Trophoblast cell (in vitro differentiated cells and primary cell): ENCODE measurements around the gene LPAR1.

Experiments used
- DNase-seq, 2 donors: peaks; one replicate each; pipeline ENCODE4 v3.0.0-alpha.2; 2016
- H2AFZ ChIP-seq: 2 replicates; pipeline ENCODE4 v1.6.1; 2013; ENCODE audit warnings: low read length, moderate library complexity, mild to moderate bottlenecking; ENCODE audit not compliant: insufficient read depth, poor library complexity
- H2AK5ac ChIP-seq: 2 replicates; pipeline ENCODE4 v1.6.1; 2013; ENCODE audit warnings: mild to moderate bottlenecking, low read length
- H2BK120ac ChIP-seq: 2 replicates; pipeline ENCODE4 v1.6.1; 2013; ENCODE audit warnings: low read length, mild to moderate bottlenecking, moderate library complexity; ENCODE audit not compliant: insufficient read depth, poor library complexity
- H2BK12ac ChIP-seq: 2 replicates; pipeline ENCODE4 v1.6.1; 2013; ENCODE audit warnings: mild to moderate bottlenecking, low read length, moderate library complexity
- H2BK5ac ChIP-seq: 2 replicates; pipeline ENCODE4 v1.6.1; 2013; ENCODE audit warnings: low read length, low read depth, moderate library complexity, mild to moderate bottlenecking; ENCODE audit not compliant: poor library complexity
- H3K14ac ChIP-seq: 2 replicates; pipeline ENCODE4 v1.6.1; 2013; ENCODE audit warnings: mild to moderate bottlenecking, low read length
- H3K18ac ChIP-seq: 2 replicates; pipeline ENCODE4 v1.6.1; 2013; ENCODE audit warnings: mild to moderate bottlenecking, low read length
- H3K23ac ChIP-seq: 2 replicates; pipeline ENCODE4 v1.6.1; 2013; ENCODE audit warnings: low read length
- H3K27ac ChIP-seq: 2 replicates; pipeline ENCODE4 v1.5.1; 2013; ENCODE audit warnings: low read depth, mild to moderate bottlenecking, inconsistent platforms, low read length, moderate library complexity
- H3K27me3 ChIP-seq: 2 replicates; pipeline ENCODE4 v1.6.1; 2013; ENCODE audit warnings: inconsistent platforms, mild to moderate bottlenecking, low read length, moderate library complexity; ENCODE audit not compliant: insufficient read depth
- H3K36me3 ChIP-seq, 2 experiments: 1 replicate in 1 of 2; 2 replicates in 1 of 2; pipeline ENCODE4 v1.6.1; 2013; ENCODE audit warnings: low read length in 2 of 2, mild to moderate bottlenecking in 2 of 2, moderate library complexity in 1 of 2; ENCODE audit not compliant: insufficient read depth in 2 of 2, control insufficient read depth in 1 of 2
- H3K4ac ChIP-seq: 2 replicates; pipeline ENCODE4 v1.6.1; 2013; ENCODE audit warnings: low read depth, mild to moderate bottlenecking, low read length, moderate library complexity
- H3K4me1 ChIP-seq, 2 experiments: 1 replicate in 1 of 2; 2 replicates in 1 of 2; pipeline ENCODE4 v1.6.1; 2013; ENCODE audit warnings: low read length in 2 of 2, mild to moderate bottlenecking in 2 of 2, moderate library complexity in 1 of 2; ENCODE audit not compliant: insufficient read depth in 2 of 2, control insufficient read depth in 1 of 2
- H3K4me2 ChIP-seq: 2 replicates; pipeline ENCODE4 v1.6.1; 2013; ENCODE audit warnings: inconsistent platforms, mild to moderate bottlenecking, low read length, moderate library complexity
- H3K4me3 ChIP-seq: 2 replicates; pipeline ENCODE4 v1.5.1; 2013; ENCODE audit warnings: mild to moderate bottlenecking, low read depth, low read length, inconsistent platforms
- H3K79me1 ChIP-seq: one replicate; pipeline ENCODE4 v1.6.1; 2013; ENCODE audit warnings: low read length
- H3K79me2 ChIP-seq: 2 replicates; pipeline ENCODE4 v1.6.1; 2013; ENCODE audit warnings: low read length, mild to moderate bottlenecking; ENCODE audit not compliant: control insufficient read depth, insufficient read depth, poor library complexity
- H3K9ac ChIP-seq: 2 replicates; pipeline ENCODE4 v1.6.1; 2013; ENCODE audit warnings: mild to moderate bottlenecking, low read length
- H3K9me3 ChIP-seq: 2 replicates; pipeline ENCODE4 v1.6.1; 2013; ENCODE audit warnings: low read depth, mild to moderate bottlenecking, control low read depth, inconsistent platforms, low read length; ENCODE audit not compliant: insufficient read depth
- H4K12ac ChIP-seq: 2 replicates; pipeline ENCODE4 v1.6.1; 2013; ENCODE audit warnings: low read depth, mild to moderate bottlenecking, low read length, moderate library complexity
- H4K8ac ChIP-seq: 2 replicates; pipeline ENCODE4 v1.6.1; 2013; ENCODE audit warnings: low read depth, mild to moderate bottlenecking, low read length, moderate library complexity
- H4K91ac ChIP-seq: one replicate; pipeline ENCODE4 v1.6.1; 2013; ENCODE audit warnings: low read depth, mild to moderate bottlenecking, low read length, moderate library complexity
- WGBS: extraction: QIAGEN DNeasy Blood & Tissue Kit; methylation state at CpG from one replicate; pipeline ENCODE4 v1.1.7; 2013; ENCODE audit warnings: missing lambda C conversion rate; ENCODE audit not compliant: insufficient read length, insufficient coverage; ENCODE audit errors: extremely low coverage; 5-methylcytosine and 5-hydroxymethylcytosine counted together

Gene LPAR1

DNA sequence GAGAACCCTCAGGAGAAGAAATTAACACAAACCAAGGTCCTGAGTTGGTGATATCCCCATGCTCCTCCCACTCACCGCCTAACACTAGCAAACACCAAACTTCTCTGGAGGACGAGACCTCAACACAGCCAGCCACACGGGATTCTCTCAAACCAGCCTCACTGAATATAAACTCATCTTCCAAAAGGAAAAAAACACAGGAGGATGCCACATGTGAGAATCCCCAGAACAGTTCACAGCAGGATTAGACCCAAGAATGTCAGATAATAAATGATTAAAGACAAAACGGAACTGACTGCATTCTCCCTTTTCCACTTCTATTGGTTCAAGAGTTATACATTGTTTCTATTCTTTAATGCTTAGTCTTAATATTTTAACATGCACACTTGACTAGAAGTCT, 89.2 kb downstream of the LPAR1 start:
- no peaks in the 10 kb centered on the region for H3K27me3 ChIP-seq
- WGBS = no CpG with 5 or more reads among the region's 4 CpGs
- H3K23ac ChIP-seq = no peak overlapping the region
- no peak overlapping the region for H2AFZ ChIP-seq
- H3K9ac ChIP-seq = no peak overlapping the region
- H3K4ac ChIP-seq = no peak overlapping the region
- H3K79me1 ChIP-seq = no peaks in the 10 kb centered on the region
- no peak overlapping the region for H4K91ac ChIP-seq
- H4K12ac ChIP-seq = no peak overlapping the region
- H2BK120ac ChIP-seq = no peak overlapping the region
- H4K8ac ChIP-seq = no peak overlapping the region
- DNase-seq = no peak
- no peak overlapping the region for H3K4me2 ChIP-seq
- no peak overlapping the region for H2BK5ac ChIP-seq
- H3K4me3 ChIP-seq = no peak overlapping the region
- no peak overlapping the region for H3K27ac ChIP-seq
- H3K14ac ChIP-seq = no peak overlapping the region
- no peaks in the 10 kb centered on the region for H3K79me2 ChIP-seq
- H3K9me3 ChIP-seq = no peaks in the 10 kb centered on the region
- H2BK12ac ChIP-seq = no peak overlapping the region
- no peaks in the 10 kb centered on the region for H3K36me3 ChIP-seq
- no peak overlapping the region for H3K18ac ChIP-seq
- H3K4me1 ChIP-seq = peaks cover 0 to 3% of the 10 kb centered on the region in 2 experiments
- H2AK5ac ChIP-seq = no peak overlapping the region

GRCh38 chr9:110947491-110948044, 90.7 kb downstream of the LPAR1 start:
- Histone ChIP-seq H3K18ac (no peak overlapping the region), H2BK12ac (no peak overlapping the region), H4K8ac (no peak overlapping the region), H3K4ac (no peak overlapping the region), H2AFZ (no peak overlapping the region), H3K4me1 (peaks cover 0 to 3% of the 10 kb centered on the region in 2 experiments), H3K36me3 (no peaks in the 10 kb centered on the region), H4K12ac (no peak overlapping the region), H3K14ac (no peak overlapping the region), H3K9ac (no peak overlapping the region), H3K9me3 (no peaks in the 10 kb centered on the region), H2BK120ac (no peak overlapping the region), H3K27me3 (no peaks in the 10 kb centered on the region), H3K23ac (no peak overlapping the region), H3K79me1 (no peaks in the 10 kb centered on the region), H3K27ac (no peak overlapping the region), H3K4me2 (no peak overlapping the region), H2AK5ac (no peak overlapping the region), H3K79me2 (no peaks in the 10 kb centered on the region), H4K91ac (no peak overlapping the region), H2BK5ac (no peak overlapping the region), H3K4me3 (no peak overlapping the region)
- WGBS = no CpG with 5 or more reads among the region's 5 CpGs
- no peak for DNase-seq

DNA sequence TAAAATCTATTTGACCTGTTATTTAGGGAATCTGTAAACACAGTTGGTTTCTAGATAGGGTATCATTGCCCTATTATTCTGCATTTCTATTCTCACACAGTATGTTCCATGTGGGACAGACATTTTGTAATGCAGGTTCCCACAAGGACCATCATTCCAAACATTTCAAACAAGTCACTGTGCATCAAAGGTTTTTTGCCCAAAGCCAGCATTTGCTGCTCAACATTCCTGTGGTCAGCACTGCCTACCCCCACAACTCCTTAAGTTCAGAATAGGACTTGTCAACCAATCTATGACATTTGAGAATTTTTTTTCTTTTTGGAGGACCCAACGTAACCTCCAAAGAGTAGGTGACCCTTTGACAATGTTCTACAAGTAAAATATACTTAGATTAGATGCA, 95.7 kb downstream of the LPAR1 start:
- WGBS = no CpG with 5 or more reads among the region's 1 CpG
- Histone ChIP-seq H2BK12ac (no peak overlapping the region), H3K36me3 (peaks cover 2 to 3% of the 10 kb centered on the region in 2 experiments)

GRCh38 chr9:110940951-110941557, 97.2 kb downstream of the LPAR1 start:
- no peak for DNase-seq
- no peak overlapping the region for H4K12ac ChIP-seq
- H2BK120ac ChIP-seq = no peak overlapping the region
- H3K23ac ChIP-seq = no peak overlapping the region
- no peak overlapping the region for H4K8ac ChIP-seq
- no peak overlapping the region for H3K4me2 ChIP-seq
- H2AK5ac ChIP-seq = no peak overlapping the region
- H2AFZ ChIP-seq = no peak overlapping the region
- H2BK12ac ChIP-seq = no peak overlapping the region
- H3K27ac ChIP-seq = no peak overlapping the region
- no peak overlapping the region for H3K14ac ChIP-seq
- peaks cover 2 to 3% of the 10 kb centered on the region in 2 experiments for H3K36me3 ChIP-seq
- H3K4ac ChIP-seq = no peak overlapping the region
- H3K9ac ChIP-seq = no peak overlapping the region
- H3K18ac ChIP-seq = no peak overlapping the region
- no peak overlapping the region for H3K4me3 ChIP-seq
- H2BK5ac ChIP-seq = no peak overlapping the region
- no peaks in the 10 kb centered on the region for H3K79me2 ChIP-seq
- H4K91ac ChIP-seq = no peak overlapping the region
- WGBS = no CpG with 5 or more reads among the region's 6 CpGs
- H3K9me3 ChIP-seq = no peaks in the 10 kb centered on the region
- H3K27me3 ChIP-seq = no peaks in the 10 kb centered on the region
- H3K4me1 ChIP-seq = no peaks in the 10 kb centered on the region
- peaks cover 3% of the 10 kb centered on the region for H3K79me1 ChIP-seq

More for the DNA sequence above, 95.7 kb downstream of the LPAR1 start:
- no peak overlapping the region for H3K4ac ChIP-seq
- H2BK5ac ChIP-seq = no peak overlapping the region
- no peaks in the 10 kb centered on the region for H3K27me3 ChIP-seq
- no peak overlapping the region for H2AK5ac ChIP-seq
- no peak overlapping the region for H3K23ac ChIP-seq
- H3K14ac ChIP-seq = no peak overlapping the region
- no peak overlapping the region for H3K9ac ChIP-seq
- no peak overlapping the region for H4K12ac ChIP-seq
- peak; percentile 27 to 38 for DNase-seq
- no peak overlapping the region for H3K4me3 ChIP-seq
- no peak overlapping the region for H3K18ac ChIP-seq
- H4K8ac ChIP-seq = no peak overlapping the region
- H2BK120ac ChIP-seq = no peak overlapping the region
- no peaks in the 10 kb centered on the region for H3K79me2 ChIP-seq
- no peak overlapping the region for H2AFZ ChIP-seq
- H3K27ac ChIP-seq = no peak overlapping the region
- no peak overlapping the region for H4K91ac ChIP-seq
- no peaks in the 10 kb centered on the region for H3K4me1 ChIP-seq
- no peaks in the 10 kb centered on the region for H3K9me3 ChIP-seq
- H3K79me1 ChIP-seq = peaks cover 3% of the 10 kb centered on the region
- H3K4me2 ChIP-seq = no peak overlapping the region
